ENCODE data around the gene FMO1.

DNA sequence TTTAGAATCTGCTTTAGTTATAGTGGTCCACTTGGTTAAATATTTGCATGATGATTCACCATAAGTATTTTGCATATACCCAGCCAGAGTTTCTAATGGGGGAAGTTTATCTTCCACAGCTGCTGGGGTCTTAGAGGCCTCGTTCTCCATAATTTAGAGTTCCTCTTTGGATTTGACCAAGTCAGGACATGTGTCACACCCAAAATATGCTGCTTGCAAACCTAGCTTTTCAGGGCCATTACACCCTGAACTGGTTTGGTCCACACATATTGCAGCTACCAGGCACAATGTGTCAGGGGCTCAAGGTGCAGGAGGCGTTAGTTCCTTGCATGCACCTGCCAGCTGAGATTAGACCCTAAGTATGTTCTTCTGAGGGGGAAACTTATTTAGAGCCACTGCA, 48.6 kb downstream of the FMO1 start:
- TF ChIP-seq, protein P1, sequence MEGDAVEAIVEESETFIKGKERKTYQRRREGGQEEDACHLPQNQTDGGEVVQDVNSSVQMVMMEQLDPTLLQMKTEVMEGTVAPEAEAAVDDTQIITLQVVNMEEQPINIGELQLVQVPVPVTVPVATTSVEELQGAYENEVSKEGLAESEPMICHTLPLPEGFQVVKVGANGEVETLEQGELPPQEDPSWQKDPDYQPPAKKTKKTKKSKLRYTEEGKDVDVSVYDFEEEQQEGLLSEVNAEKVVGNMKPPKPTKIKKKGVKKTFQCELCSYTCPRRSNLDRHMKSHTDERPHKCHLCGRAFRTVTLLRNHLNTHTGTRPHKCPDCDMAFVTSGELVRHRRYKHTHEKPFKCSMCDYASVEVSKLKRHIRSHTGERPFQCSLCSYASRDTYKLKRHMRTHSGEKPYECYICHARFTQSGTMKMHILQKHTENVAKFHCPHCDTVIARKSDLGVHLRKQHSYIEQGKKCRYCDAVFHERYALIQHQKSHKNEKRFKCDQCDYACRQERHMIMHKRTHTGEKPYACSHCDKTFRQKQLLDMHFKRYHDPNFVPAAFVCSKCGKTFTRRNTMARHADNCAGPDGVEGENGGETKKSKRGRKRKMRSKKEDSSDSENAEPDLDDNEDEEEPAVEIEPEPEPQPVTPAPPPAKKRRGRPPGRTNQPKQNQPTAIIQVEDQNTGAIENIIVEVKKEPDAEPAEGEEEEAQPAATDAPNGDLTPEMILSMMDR (IDR thresholded peaks at IDR 0.05) = no peak
- TF ChIP-seq POLR2AphosphoS5 (IDR thresholded peaks at IDR 0.05) (no peak), POLR2A (IDR thresholded peaks at IDR 0.05) (no peak), EP300 (IDR thresholded peaks at IDR 0.05) (no peak)

Measured in upper lobe of left lung (tissue), 4 donors.